OCI-LY7 (cell line): Measurements from ENCODE around the gene APBB1.

Experiments used
- EZH2phosphoT487 ChIP-seq: fragments of 200-600 bp; sonication (generic); IDR thresholded peaks from 2 replicates; pipeline ENCODE4 v1.6.1; 2018; ENCODE audit warnings: low read depth, borderline replicate concordance, mild to moderate bottlenecking, mixed run types, antibody characterized with exemption, low read length, moderate library complexity, mixed read lengths
- TF ChIP-seq, protein P1 (sequence below): fragments of 200-600 bp; sonication (generic); conservative IDR thresholded peaks from 2 replicates; pipeline ENCODE4 v1.5.1; 2014; ENCODE audit warnings: mild to moderate bottlenecking, antibody characterized with exemption, low read length, moderate library complexity, mixed read lengths

DNA sequence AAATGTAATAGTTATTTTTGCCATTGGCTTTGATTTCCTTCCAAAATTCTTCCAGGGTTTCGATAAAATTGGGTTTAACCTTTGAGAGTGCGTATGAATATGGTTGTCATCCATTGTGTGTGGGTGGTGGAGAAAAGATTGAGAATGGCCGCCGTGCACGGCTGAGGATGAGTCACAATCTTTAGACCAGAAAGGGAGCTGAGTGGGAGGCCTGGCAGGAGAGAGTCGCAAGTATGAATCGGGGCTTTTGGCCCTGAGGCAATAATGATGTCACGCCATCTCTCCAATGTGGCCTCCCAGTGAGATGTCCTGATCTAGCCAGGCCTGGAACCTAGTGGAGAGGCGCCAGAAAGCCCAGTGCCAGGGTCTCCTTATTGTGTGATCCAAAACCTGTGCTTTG, 61.7 kb downstream of the APBB1 start:
- TF ChIP-seq, protein P1, sequence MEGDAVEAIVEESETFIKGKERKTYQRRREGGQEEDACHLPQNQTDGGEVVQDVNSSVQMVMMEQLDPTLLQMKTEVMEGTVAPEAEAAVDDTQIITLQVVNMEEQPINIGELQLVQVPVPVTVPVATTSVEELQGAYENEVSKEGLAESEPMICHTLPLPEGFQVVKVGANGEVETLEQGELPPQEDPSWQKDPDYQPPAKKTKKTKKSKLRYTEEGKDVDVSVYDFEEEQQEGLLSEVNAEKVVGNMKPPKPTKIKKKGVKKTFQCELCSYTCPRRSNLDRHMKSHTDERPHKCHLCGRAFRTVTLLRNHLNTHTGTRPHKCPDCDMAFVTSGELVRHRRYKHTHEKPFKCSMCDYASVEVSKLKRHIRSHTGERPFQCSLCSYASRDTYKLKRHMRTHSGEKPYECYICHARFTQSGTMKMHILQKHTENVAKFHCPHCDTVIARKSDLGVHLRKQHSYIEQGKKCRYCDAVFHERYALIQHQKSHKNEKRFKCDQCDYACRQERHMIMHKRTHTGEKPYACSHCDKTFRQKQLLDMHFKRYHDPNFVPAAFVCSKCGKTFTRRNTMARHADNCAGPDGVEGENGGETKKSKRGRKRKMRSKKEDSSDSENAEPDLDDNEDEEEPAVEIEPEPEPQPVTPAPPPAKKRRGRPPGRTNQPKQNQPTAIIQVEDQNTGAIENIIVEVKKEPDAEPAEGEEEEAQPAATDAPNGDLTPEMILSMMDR = no peak
- no peak for TF ChIP-seq EZH2phosphoT487
